ENCODE data around the gene SLC52A1.

The SLC52A1 gene

GRCh38 chr17:4986951-4987766, 48.1 kb downstream of the SLC52A1 start, which contains the start of gene CAMTA2:
CAMTA2 (minus strand) TSS chr17:4987675; CDS start chr17:4986222, 1,453 bp downstream.
- peak; percentile 84 to 94 for DNase-seq

- DNase-seq: no peak
Observed at GRCh38 chr17:4986403-4986802, 48.8 kb downstream of the SLC52A1 start.
